Caco-2 (cell line): Measurements from ENCODE around the gene AATK. TPM values are rescaled to one million over a fixed set of nuclear protein-coding genes. Genes with fewer than 3 reads are reported as not detected.

Experiments
- BruUV-seq: library from RNA; stranded (reverse); fragments of 400-500 nt; replicated peaks from 2 replicates; lab custom pipeline; 2021; lab: Mats Ljungman, UMichigan
- CTCF ChIA-PET: fragments of 300-600 bp; sonication (Branson Sonifier 250); formaldehyde crosslinking; loops from one replicate; lab custom pipeline; 2022; ENCODE audit warnings: antibody characterized with exemption; lab: Charles Lee
- POLR2A ChIA-PET: fragments of 300-600 bp; sonication (Branson Sonifier 250); formaldehyde crosslinking; loops from one replicate; lab custom pipeline; 2022; ENCODE audit warnings: antibody characterized with exemption; lab: Charles Lee
- DNase-seq, 2 experiments: peaks; one replicate each; pipeline versions ENCODE4 v3.0.0 to v3.0.0-alpha.2; 2020 to 2022
- H3K27me3 ChIP-seq: replicated peaks from 2 replicates; pipeline ENCODE4 v1.6.0; 2011; ENCODE audit warnings: low read length; ENCODE audit not compliant: control insufficient read depth, insufficient read depth
- H3K36me3 ChIP-seq: 2 replicates; pipeline ENCODE4 v1.5.1; 2011; ENCODE audit warnings: low read length; ENCODE audit not compliant: control insufficient read depth, insufficient read depth
- H3K4me1 ChIP-seq: fragments of 250-450 bp; sonication (Bioruptor Pico); 2 replicates; pipeline ENCODE4 v1.5.1; 2020; ENCODE audit warnings: mild to moderate bottlenecking
- H3K4me3 ChIP-seq: 2 replicates; pipeline ENCODE4 v1.5.1; 2011; ENCODE audit warnings: low read depth, mild to moderate bottlenecking, control low read depth, low read length
- H3K9me3 ChIP-seq: fragments of 250-450 bp; sonication (Bioruptor Pico); 2 replicates; pipeline ENCODE4 v1.5.1; 2020; ENCODE audit warnings: mild to moderate bottlenecking, moderate library complexity
- H3K27ac Mint-ChIP-seq: one replicate; pipeline ENCODE4 v1.8.0; 2022; ENCODE audit warnings: mixed read lengths; ENCODE audit not compliant: unreplicated experiment
- H3K27me3 Mint-ChIP-seq: one replicate; pipeline ENCODE4 v1.8.0; 2022; ENCODE audit warnings: mixed read lengths; ENCODE audit not compliant: insufficient read depth, unreplicated experiment
- H3K36me3 Mint-ChIP-seq: one replicate; pipeline ENCODE4 v1.8.0; 2022; ENCODE audit warnings: mild to moderate bottlenecking, mixed read lengths; ENCODE audit not compliant: insufficient read depth, unreplicated experiment
- H3K4me1 Mint-ChIP-seq: one replicate; pipeline ENCODE4 v1.8.0; 2022; ENCODE audit warnings: low read depth, mixed read lengths; ENCODE audit not compliant: unreplicated experiment
- H3K4me3 Mint-ChIP-seq: one replicate; pipeline ENCODE4 v1.8.0; 2022; ENCODE audit warnings: mild to moderate bottlenecking, moderate library complexity, mixed read lengths; ENCODE audit not compliant: unreplicated experiment
- H3K9me3 Mint-ChIP-seq: one replicate; pipeline ENCODE4 v1.8.0; 2022; ENCODE audit warnings: mixed read lengths; ENCODE audit not compliant: unreplicated experiment
- CTCF ChIP-seq, 2 experiments: fragments of 200-600 bp in 1 of 2; IDR thresholded peaks; 1 replicate in 1 of 2; 2 replicates in 1 of 2; pipeline versions ENCODE4 v1.5.1 to v1.8.0; 2011 to 2022; ENCODE audit warnings: antibody characterized with exemption in 1 of 2, control low read depth in 1 of 2, inconsistent platforms in 1 of 2, low read depth in 1 of 2, low read length in 1 of 2, mild to moderate bottlenecking in 1 of 2, moderate library complexity in 1 of 2; ENCODE audit not compliant: insufficient read depth in 1 of 2, severe bottlenecking in 1 of 2, unreplicated experiment in 1 of 2
- intact Hi-C: fragments of 100-400 bp; cut with micrococcal nuclease; formaldehyde crosslinking; loops from one replicate; pipeline ENCODE4 v1.10.0; 2022; ENCODE audit not compliant: unreplicated experiment
- total RNA-seq: library from RNA; stranded (reverse); gene quantifications from 2 replicates; pipeline ENCODE4 v1.2.3, GENCODE V29; 2022

The AATK gene
- total RNA-seq, 1 experiment from 2014 or later, result 26.6 TPM

GRCh38 chr17:81162491-81162890 is 3.5 kb downstream of the AATK start:
- CTCF ChIA-PET, result interaction anchor here (0.6 kb wide), 1 partner anchor 1642 kb away, joined by 3 read pairs; no protein-coding TSS in a partner anchor
- POLR2A ChIA-PET, result no interaction called here

GRCh38 chr17:81161972-81162371 is 4.0 kb downstream of the AATK start:
- H3K27me3 Mint-ChIP-seq, result no peaks in the 10 kb centered on the region
- Histone ChIP-seq H3K27me3 (no peaks in the 10 kb centered on the region), H3K4me3 (no peak overlapping the region), H3K36me3 (no peaks in the 10 kb centered on the region), H3K9me3 (no peaks in the 10 kb centered on the region), H3K4me1 (peaks cover 22% of the 10 kb centered on the region)
- no peaks in the 10 kb centered on the region for H3K9me3 Mint-ChIP-seq
- ChIA-PET POLR2A (no interaction called here), CTCF (no interaction called here)
- peaks cover 1% of the 10 kb centered on the region for H3K36me3 Mint-ChIP-seq
- no peak overlapping the region for H3K4me3 Mint-ChIP-seq
- H3K27ac Mint-ChIP-seq, result no peak overlapping the region
- no TSS peak for BruUV-seq
- intact Hi-C loops, result no loop called here
- DNase-seq, result no peak
- TF ChIP-seq CTCF (IDR thresholded peaks at IDR 0.05; ENCODE audit: insufficient read depth in 1 of 2, low read depth in 1 of 2, low read length in 1 of 2, severe bottlenecking in 1 of 2, unreplicated experiment in 1 of 2), result no peak
- H3K4me1 Mint-ChIP-seq, result no peaks in the 10 kb centered on the region

More at GRCh38 chr17:81162491-81162890, 3.5 kb downstream of the AATK start:
- Mint-ChIP-seq H3K27ac (no peak overlapping the region), H3K4me3 (no peak overlapping the region), H3K4me1 (no peaks in the 10 kb centered on the region), H3K9me3 (no peaks in the 10 kb centered on the region), H3K36me3 (peaks cover 7% of the 10 kb centered on the region), H3K27me3 (no peaks in the 10 kb centered on the region)
- BruUV-seq, result no TSS peak
- Histone ChIP-seq H3K36me3 (no peaks in the 10 kb centered on the region), H3K4me3 (no peak overlapping the region), H3K9me3 (no peaks in the 10 kb centered on the region), H3K27me3 (no peaks in the 10 kb centered on the region), H3K4me1 (peaks cover 22% of the 10 kb centered on the region)
- TF ChIP-seq CTCF (IDR thresholded peaks at IDR 0.05; ENCODE audit: insufficient read depth in 1 of 2, low read depth in 1 of 2, low read length in 1 of 2, severe bottlenecking in 1 of 2, unreplicated experiment in 1 of 2), result no peak
- no peak for DNase-seq
- intact Hi-C loops, result no loop called here

- intact Hi-C loops, result no loop called here
- POLR2A ChIA-PET, result no interaction called here
- no peaks in the 10 kb centered on the region for H3K36me3 ChIP-seq
- no peaks in the 10 kb centered on the region for H3K27me3 Mint-ChIP-seq
- no peak overlapping the region for H3K4me3 Mint-ChIP-seq
- no peaks in the 10 kb centered on the region for H3K4me1 Mint-ChIP-seq
- H3K27me3 ChIP-seq, result no peaks in the 10 kb centered on the region
- peaks cover 18% of the 10 kb centered on the region for H3K4me1 ChIP-seq
- H3K9me3 ChIP-seq, result no peaks in the 10 kb centered on the region
- BruUV-seq, result no TSS peak
- H3K36me3 Mint-ChIP-seq, result no peaks in the 10 kb centered on the region
- CTCF ChIA-PET, result no interaction called here
- DNase-seq, result no peak
- H3K27ac Mint-ChIP-seq, result no peak overlapping the region
- no peak overlapping the region for H3K4me3 ChIP-seq
- TF ChIP-seq CTCF (IDR thresholded peaks at IDR 0.05; ENCODE audit: insufficient read depth in 1 of 2, low read depth in 1 of 2, low read length in 1 of 2, severe bottlenecking in 1 of 2, unreplicated experiment in 1 of 2), result no peak
- no peaks in the 10 kb centered on the region for H3K9me3 Mint-ChIP-seq
Measured at GRCh38 chr17:81161536-81161935, 4.5 kb downstream of the AATK start.
